HG02981 (cell line): ENCODE measurements around the gene SOX9.

ENCODE experiments used
- ATAC-seq: cut with Tn5 transposase; IDR thresholded peaks from one replicate; pipeline ENCODE4 v1.9.1; 2021; ENCODE audit warnings: mild to moderate bottlenecking, moderate library complexity; ENCODE audit not compliant: unreplicated experiment

The SOX9 gene

GRCh38 chr17:72152387-72152929 is 31.6 kb downstream of the SOX9 start:
- ATAC-seq = no peak

- ATAC-seq = no peak
Measured at GRCh38 chr17:72158895-72159885, 38.4 kb downstream of the SOX9 start.

- no peak for ATAC-seq
Measured at GRCh38 chr17:72162569-72162968, 41.7 kb downstream of the SOX9 start.

GRCh38 chr17:72163474-72163873 is 42.7 kb downstream of the SOX9 start:
- ATAC-seq = no peak

- no peak for ATAC-seq
Measured at GRCh38 chr17:72164158-72164739, 43.4 kb downstream of the SOX9 start.

- ATAC-seq = no peak
Measured at GRCh38 chr17:72165192-72165866, 44.5 kb downstream of the SOX9 start.

GRCh38 chr17:72165867-72166439 is 45.1 kb downstream of the SOX9 start:
- no peak for ATAC-seq

- no peak for ATAC-seq
Measured at GRCh38 chr17:72167593-72167992, 46.8 kb downstream of the SOX9 start.

- no peak for ATAC-seq
Measured at GRCh38 chr17:72169823-72170222, 49.0 kb downstream of the SOX9 start.

- no peak for ATAC-seq
Measured at GRCh38 chr17:72171703-72172667, 51.2 kb downstream of the SOX9 start.

- no peak for ATAC-seq
Measured at GRCh38 chr17:72173499-72174116, 52.8 kb downstream of the SOX9 start.

- ATAC-seq = no peak
Measured at GRCh38 chr17:72175263-72175662, 54.4 kb downstream of the SOX9 start.
